Measurements from ENCODE around the gene LBX2. TPM values are rescaled to one million over a fixed set of nuclear protein-coding genes. Genes with fewer than 3 reads are reported as not detected.

Gene LBX2
- total RNA-seq, 4 donors from 2014 or later = 0.50 to 2.6 (median 1.9) TPM; not detected in 1

- TF ChIP-seq CTCF (IDR thresholded peaks at IDR 0.05) = no peak
- TF ChIP-seq POLR2A (IDR thresholded peaks at IDR 0.05) = no peak
- Histone ChIP-seq H3K4me3 (replicated peaks in 1 of 3) (no peak overlapping the region), H3K9me3 (no peaks in the 10 kb centered on the region), H3K4me1 (peaks cover 5 to 7% of the 10 kb centered on the region in 2 donors), H3K27ac (no peak overlapping the region), H3K36me3 (no peaks in the 10 kb centered on the region), H3K27me3 (no peaks in the 10 kb centered on the region)
- WGBS, 2 donors = 81 to 87% methylated on average over 3 of the region's 3 CpGs
- DNase-seq = no peak
- intact Hi-C loops (cut with DNase I) = no loop called here
Measured at GRCh38 chr2:74450570-74451190, 48.7 kb downstream of the LBX2 start.

GRCh38 chr2:74448771-74449170 lies 50.6 kb downstream of the LBX2 start:
- Histone ChIP-seq H3K9me3 (no peaks in the 10 kb centered on the region), H3K27ac (no peak overlapping the region), H3K4me1 (no peaks in the 10 kb centered on the region), H3K27me3 (no peaks in the 10 kb centered on the region), H3K36me3 (no peaks in the 10 kb centered on the region), H3K4me3 (replicated peaks in 1 of 3) (no peak overlapping the region)
- DNase-seq = no peak
- TF ChIP-seq POLR2A (IDR thresholded peaks at IDR 0.05) = no peak
- TF ChIP-seq CTCF (IDR thresholded peaks at IDR 0.05) = no peak
- 77 to 89% methylated on average over 2 of the region's 2 CpGs for whole genome bisulfite sequencing, 2 donors
- intact Hi-C loops (cut with DNase I) = no loop called here

Other genes starting within 250 kb of the LBX2 start
- gene SLC4A5, start 156.2 kb downstream of the LBX2 start, total RNA-seq = 10 to 100 TPM; 18.3 to 94.5 (median 59.8) TPM
- 100 to 1,000 TPM in 3 of 4 donors, 10 to 100 TPM in 1; 82.6 to 124 (median 108) TPM for gene DCTN1, start 119.3 kb downstream of the LBX2 start, total RNA-seq
- gene C2orf81, start 78.0 kb downstream of the LBX2 start, total RNA-seq = 1 to 10 TPM; 2.3 to 3.4 (median 3.1) TPM
- gene WDR54, start 77.9 kb downstream of the LBX2 start, total RNA-seq = 10 to 100 TPM in 3 of 4 donors, 1 to 10 TPM in 1; 6.5 to 19.3 (median 13.6) TPM
- 10 to 100 TPM; 24.5 to 41.9 (median 35.6) TPM for gene RTKN, start 57.7 kb downstream of the LBX2 start, total RNA-seq
- gene INO80B, start 44.5 kb downstream of the LBX2 start, total RNA-seq = 10 to 100 TPM; 19.9 to 74.4 (median 46.1) TPM
- gene WBP1, start 41.2 kb downstream of the LBX2 start, total RNA-seq = 100 to 1,000 TPM in 2 of 4 donors, 10 to 100 TPM in 2; 60.7 to 119 (median 102) TPM
- 10 to 100 TPM; 40.9 to 57.6 (median 51.3) TPM for gene MOGS, start 34.2 kb downstream of the LBX2 start, total RNA-seq
- 10 to 100 TPM; 15.0 to 49.4 (median 40.9) TPM for gene MRPL53, start 26.9 kb downstream of the LBX2 start, total RNA-seq
- 10 to 100 TPM; 13.6 to 58.7 (median 31.3) TPM for gene CCDC142, start 16.6 kb downstream of the LBX2 start, total RNA-seq
- gene TTC31, start 16.5 kb downstream of the LBX2 start, total RNA-seq = 10 to 100 TPM; 18.9 to 38.0 (median 22.4) TPM
- gene PCGF1, start 8.1 kb upstream of the LBX2 start, total RNA-seq = 10 to 100 TPM; 11.0 to 25.9 (median 17.1) TPM
- not detected for gene TLX2, start 14.8 kb upstream of the LBX2 start, total RNA-seq
- gene DQX1, start 26.6 kb upstream of the LBX2 start, total RNA-seq = not detected
- 100 to 1,000 TPM in 3 of 4 donors, 10 to 100 TPM in 1; 93.7 to 168 (median 112) TPM for gene AUP1, start 30.1 kb upstream of the LBX2 start, total RNA-seq
- gene HTRA2, start 30.3 kb upstream of the LBX2 start, total RNA-seq = 10 to 100 TPM; 27.3 to 45.9 (median 37.5) TPM
- gene LOXL3, start 54.3 kb upstream of the LBX2 start, total RNA-seq = 1 to 10 TPM in 3 of 4 donors, under 1 TPM in 1; 0.98 to 5.6 (median 2.2) TPM
- 10 to 100 TPM; 14.4 to 19.4 (median 18.4) TPM for gene DOK1, start 55.1 kb upstream of the LBX2 start, total RNA-seq
- gene M1AP, start 148.7 kb upstream of the LBX2 start, total RNA-seq = 1 to 10 TPM in 3 of 4 donors, under 1 TPM in 1; 0.81 to 2.6 (median 1.8) TPM
- 1 to 10 TPM; 4.3 to 7.2 (median 6.1) TPM for gene SEMA4F, start 154.6 kb upstream of the LBX2 start, total RNA-seq

Measured in thyroid gland (tissue), 4 donors.